GM18511 (cell line): ENCODE measurements around the gene DDN.

Source experiments
- ATAC-seq: cut with Tn5 transposase; IDR thresholded peaks from one replicate; pipeline ENCODE4 v1.9.1; 2021; ENCODE audit warnings: mild to moderate bottlenecking, moderate library complexity; ENCODE audit not compliant: unreplicated experiment

DDN gene

DNA sequence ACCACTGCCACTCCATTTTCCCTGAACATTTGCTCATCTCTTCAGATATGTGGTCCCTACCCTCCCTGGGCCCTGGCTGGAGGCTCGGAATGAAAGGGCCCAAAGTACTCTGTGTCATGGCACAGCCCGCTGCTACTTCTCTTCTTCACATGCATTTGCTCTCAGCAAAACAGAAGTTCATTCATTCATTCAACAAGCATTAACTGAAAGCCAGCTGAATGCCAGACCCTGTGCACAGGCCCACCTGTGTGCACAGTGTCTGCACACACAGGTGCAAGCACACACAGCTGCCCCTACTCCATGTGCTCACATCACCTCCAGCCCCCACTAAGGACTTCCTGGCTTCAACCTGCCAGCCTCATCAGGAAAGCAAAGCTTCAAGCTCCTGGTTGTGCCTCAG, 13.3 kb downstream of the DDN start:
- ATAC-seq, result no peak

GRCh38 chr12:48985475-48985897, 13.7 kb downstream of the DDN start:
- no peak for ATAC-seq

- ATAC-seq, result no peak
Measured at GRCh38 chr12:48982397-48983080, 16.6 kb downstream of the DDN start.

DNA sequence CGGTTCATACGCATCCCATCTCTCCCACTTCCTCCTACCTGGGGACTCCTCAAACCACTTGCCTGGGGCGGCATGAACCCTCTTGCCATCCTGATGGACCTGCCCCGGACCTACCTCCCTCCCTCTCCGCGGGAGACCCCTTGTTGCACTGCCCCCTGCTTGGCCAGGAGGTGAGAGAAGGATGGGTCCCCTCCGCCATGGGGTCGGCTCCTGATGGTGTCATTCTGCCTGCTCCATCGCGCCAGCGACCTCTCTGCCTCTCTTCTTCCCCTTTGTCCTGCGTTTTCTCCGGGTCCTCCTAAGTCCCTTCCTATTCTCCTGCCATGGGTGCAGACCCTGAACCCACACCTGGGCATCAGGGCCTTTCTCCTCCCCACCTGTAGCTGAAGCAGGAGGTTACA, 17.4 kb downstream of the DDN start:
- no peak for ATAC-seq

DNA sequence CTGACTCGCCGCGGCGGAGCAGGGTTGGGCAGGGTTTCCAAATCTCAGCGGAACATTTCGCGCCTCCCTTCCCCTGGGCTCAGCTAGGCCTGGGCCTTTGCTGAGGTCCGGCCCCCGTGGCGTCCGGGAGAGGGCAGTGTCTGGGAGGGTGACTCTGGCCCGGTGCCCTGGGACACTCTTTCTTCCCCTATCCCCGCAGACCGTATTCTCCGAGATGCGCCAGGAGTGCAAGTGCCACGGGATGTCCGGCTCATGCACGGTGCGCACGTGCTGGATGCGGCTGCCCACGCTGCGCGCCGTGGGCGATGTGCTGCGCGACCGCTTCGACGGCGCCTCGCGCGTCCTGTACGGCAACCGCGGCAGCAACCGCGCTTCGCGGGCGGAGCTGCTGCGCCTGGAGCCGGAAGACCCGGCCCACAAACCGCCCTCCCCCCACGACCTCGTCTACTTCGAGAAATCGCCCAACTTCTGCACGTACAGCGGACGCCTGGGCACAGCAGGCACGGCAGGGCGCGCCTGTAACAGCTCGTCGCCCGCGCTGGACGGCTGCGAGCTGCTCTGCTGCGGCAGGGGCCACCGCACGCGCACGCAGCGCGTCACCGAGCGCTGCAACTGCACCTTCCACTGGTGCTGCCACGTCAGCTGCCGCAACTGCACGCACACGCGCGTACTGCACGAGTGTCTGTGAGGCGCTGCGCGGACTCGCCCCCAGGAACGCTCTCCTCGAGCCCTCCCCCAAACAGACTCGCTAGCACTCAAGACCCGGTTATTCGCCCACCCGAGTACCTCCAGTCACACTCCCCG, 18.0 kb downstream of the DDN start:
- ATAC-seq, result no peak

GRCh38 chr12:48980389-48980952, 18.7 kb downstream of the DDN start:
- ATAC-seq, result no peak

DNA sequence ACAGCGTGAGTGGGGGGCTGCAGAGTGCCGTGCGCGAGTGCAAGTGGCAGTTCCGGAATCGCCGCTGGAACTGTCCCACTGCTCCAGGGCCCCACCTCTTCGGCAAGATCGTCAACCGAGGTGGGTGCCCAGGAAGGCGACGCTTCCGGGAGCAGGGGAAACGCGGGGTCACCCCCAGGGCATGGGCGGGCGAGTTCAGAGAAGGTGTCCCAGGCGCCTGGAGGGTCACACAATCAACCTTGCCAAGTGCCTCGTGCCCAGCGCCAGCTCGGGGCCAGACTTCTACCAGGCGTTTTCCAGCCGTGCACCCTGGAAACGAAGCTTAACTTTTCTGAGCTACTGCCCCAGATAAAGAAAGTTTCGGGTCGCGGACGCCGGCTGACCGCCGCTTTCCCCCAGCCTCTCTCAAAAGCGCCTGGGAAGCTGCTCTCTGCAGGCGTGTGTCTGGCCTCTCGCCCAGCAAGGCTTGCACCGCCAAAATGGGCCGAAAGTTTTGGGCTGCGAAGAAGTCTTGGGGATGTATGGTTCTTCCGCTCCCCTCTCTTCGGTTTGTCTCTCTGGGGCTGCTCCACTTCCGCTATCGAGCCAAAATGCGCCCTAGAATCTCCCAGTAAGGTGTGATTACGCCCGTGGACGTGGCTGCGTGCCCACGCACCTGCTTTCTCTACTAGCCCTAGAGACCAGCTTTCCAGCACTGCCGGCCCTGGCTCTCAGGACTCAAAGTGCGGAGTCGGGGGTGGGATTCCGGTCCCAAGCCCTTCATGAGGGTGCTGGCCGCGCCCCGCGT, 19.4 kb downstream of the DDN start:
- ATAC-seq, result no peak

- peak; percentile 9 for ATAC-seq
Measured at GRCh38 chr12:48978741-48979601, 20.2 kb downstream of the DDN start.

- peak; percentile 9 for ATAC-seq
Measured at GRCh38 chr12:48978291-48978740, 20.9 kb downstream of the DDN start, which contains the start of gene WNT1. Gene WNT1 (plus strand): TSS chr12:48978322. CDS start chr12:48978651, 329 bp downstream.

- peak; percentile 57 for ATAC-seq
Measured at GRCh38 chr12:48977290-48978281, 21.6 kb downstream of the DDN start.

DNA sequence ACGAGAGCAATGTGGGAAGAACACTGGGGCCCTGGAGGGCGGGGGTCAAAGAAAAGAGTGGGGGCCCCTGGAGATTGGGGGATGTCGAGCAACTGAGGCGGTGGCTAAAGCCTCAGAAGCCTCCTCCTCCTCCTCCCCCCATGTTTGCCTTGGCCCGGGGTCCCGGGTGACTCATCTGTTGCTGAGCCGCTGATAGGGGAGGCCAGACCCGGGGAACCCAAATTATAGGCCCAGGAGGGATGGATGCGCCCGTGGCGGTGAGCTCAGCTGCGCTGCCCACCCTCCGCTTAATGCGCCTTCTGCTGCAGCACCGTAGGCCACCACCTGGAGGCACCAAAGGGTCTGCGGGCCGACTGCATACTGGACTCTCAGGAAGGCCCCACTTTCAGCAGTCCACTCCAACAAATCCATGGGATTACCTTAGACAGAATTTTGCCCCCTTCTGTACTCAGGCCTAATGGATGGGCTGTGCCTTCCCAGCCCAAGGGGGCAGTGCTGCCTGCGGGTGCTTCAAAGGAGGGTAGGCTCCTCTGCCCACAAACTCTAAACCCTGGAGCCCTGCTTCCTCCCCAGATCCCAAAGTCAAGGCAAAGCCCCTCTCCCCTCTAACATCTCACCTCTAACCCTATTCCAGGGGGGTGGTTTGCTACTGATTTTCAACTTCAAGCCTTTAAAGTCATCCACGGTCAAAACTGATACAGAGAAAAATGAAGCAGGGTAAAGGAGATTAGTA, 25.1 kb downstream of the DDN start:
- ATAC-seq, result no peak

- no peak for ATAC-seq
Measured at GRCh38 chr12:48973531-48973930, 25.6 kb downstream of the DDN start.

GRCh38 chr12:48972952-48973483, 26.2 kb downstream of the DDN start:
- ATAC-seq, result no peak

GRCh38 chr12:48972213-48972951, 26.8 kb downstream of the DDN start:
- no peak for ATAC-seq

GRCh38 chr12:48970702-48971334, 28.4 kb downstream of the DDN start:
- ATAC-seq, result no peak

DNA sequence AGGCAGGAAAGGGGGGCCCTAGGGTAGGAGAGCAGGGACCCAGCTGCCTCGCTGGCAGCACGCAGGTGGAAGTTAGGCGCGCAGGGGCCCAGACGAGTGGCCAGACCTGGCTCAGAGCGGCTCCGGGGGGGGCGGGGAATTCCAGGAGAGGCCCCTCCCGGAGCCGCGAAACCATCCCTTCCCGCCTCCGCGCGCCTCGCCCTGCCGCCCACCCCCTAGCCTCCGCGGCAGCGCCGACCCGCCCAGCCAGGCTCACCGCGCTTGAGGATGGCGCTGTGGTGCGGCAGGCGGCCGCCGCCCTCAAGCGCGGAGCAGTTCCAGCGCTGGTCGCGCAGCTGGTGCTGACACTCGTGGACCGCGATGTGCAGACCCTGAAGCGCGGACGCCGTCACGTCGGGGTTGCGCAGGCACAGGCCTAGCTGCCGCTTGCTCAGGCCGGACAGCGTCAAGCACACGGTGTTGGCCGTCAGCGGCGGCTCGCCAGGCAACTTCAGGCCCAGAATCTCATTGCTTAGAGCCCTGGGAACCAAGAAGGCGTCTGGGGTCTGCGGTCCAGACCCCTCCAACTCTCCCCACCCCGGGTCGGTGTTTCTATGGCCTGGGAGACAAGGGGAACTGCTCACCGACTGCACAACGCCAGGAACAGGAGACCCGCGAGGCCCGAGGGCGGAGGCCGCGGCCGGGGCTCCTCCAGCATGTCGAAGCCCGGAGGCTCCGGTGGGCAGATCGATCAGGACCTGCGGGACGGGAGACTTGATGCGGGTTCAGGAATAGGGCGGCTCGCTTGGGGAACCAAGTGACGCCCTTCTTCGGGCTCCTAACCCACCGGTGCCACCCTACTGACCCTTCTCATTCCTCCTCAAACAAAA, 29.1 kb downstream of the DDN start:
- ATAC-seq, result no peak
